NT2/D1 (cell line): ENCODE data around the gene ATP23.

Source experiments
- SUZ12 ChIP-seq: IDR thresholded peaks from 2 replicates; pipeline ENCODE4 v1.6.1; 2011; ENCODE audit not compliant: insufficient read length, insufficient read depth; ENCODE audit errors: extremely low read depth
- ZNF274 ChIP-seq: IDR thresholded peaks from 2 replicates; pipeline ENCODE4 v1.6.1; 2011; ENCODE audit warnings: mild to moderate bottlenecking, low read depth, low read length

DNA sequence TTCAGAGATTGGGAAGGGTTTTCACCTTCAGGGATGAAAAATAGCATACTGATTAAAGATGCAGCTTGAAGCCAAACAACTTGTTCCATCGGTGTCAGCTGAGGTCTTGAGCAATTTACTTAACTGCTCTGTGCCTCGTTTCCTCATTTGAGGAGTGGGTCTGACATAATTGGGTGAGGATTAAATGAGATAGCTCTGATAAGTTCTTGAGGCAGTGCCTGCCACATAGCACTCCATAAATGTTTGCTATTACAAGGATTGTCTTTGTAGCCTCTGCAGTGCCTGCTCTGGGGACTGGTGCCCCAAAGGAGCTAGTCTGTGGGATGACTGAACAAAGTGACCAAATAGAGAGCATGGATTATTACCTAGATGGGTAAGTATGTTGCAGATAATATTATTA is 50.6 kb downstream of the ATP23 start:
- TF ChIP-seq ZNF274 (no peak), SUZ12 (no peak)
